Hypothalamus (tissue), 51 donors: ENCODE data around the gene OTOP1.
"Not testable (repeated sequence)": the region's sequence is repeated elsewhere in the genome, so short reads cannot be mapped to it uniquely, and the experiment has no call there.

Experiments
- DNase-seq, 51 donors: peaks; one replicate each; lab custom pipeline; 2025; lab: John Stamatoyannopoulos, UW

OTOP1 gene

GRCh38 chr4:4226606-4227438, at the start of gene OTOP1:
Gene OTOP1, minus strand, starts transcription at chr4:4226929. Its CDS starts 65 bp downstream, at chr4:4226864.
- no peak for DNase-seq

GRCh38 chr4:4274226-4274625, 47.5 kb upstream of the OTOP1 start:
- no peak for DNase-seq

GRCh38 chr4:4271912-4272311, 45.2 kb upstream of the OTOP1 start:
- no peak for DNase-seq

DNA sequence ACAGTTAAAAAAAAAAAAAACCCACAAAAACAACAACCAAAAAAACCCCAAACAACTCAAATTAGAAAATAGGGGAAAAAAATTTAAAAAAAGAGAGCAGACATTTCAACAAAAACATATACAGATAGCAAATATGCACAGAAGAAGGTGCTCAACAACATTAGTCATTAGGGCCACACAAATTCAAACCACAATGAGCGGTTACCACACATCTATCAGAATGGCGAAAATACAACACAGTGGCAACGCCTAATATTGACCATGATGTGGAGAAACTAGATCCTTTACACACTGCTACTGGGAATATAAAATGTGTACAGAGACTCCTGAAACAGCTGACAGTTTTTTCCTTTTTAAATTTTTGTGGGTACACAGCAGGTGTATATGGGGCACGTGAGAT, 43.8 kb upstream of the OTOP1 start:
- DNase-seq = no peak

DNA sequence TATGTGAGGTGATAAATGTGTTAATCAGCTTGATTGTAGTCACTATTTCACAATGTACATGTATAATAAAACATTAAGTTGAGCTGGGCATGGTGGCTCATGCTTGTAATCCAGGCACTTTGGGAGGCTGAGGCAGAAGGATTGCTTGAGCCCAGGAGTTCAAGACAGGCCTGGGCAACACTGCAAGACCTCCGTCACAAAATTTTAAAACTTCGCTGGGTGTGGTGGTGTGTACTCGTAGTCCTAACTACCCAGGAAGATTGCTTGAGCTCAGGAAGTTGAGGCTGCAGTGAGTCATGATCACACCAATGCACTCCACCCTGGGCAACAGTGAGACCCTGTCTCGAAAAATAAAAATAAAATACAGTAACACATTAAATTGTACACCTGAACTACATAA, 43.1 kb upstream of the OTOP1 start:
- DNase-seq = no peak

DNA sequence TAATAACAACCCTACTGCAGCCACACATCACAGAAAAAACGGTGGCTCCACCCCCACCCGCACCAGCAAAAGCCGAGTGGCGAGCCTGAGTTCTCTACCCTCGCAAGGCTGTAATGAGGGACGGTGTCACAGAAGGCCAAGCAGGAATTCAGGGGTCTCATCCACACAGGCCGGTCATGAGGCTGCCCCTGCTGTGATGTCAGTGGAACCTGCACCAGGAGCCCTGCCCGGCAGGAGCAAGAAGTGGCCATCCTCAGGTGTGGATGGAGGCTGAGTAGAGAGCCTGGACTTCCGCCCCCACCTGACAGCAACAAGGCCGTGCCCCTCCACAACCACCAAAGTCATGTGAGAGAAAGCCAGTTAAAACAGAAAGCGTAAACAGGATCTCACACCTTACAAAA, 42.6 kb upstream of the OTOP1 start:
- DNase-seq = no peak

DNA sequence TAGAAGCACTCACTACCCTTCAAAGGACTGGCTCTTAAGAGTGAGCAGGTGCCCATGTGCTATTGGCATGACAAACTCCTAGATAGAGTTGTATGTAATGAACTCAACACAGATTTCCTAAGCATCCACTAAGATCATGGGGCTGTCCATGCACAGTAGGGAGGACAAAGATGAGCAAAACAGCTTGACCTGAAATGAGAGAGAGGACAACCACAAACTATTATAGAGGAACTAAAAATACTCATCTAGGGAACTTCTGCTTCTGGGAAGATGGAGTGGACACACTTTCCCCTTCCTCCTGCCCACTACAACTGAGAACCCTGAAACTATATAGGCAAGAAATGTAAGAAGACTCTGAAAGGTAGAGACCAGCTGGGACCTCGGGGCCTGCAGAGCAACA, 42.0 kb upstream of the OTOP1 start:
- no peak for DNase-seq

DNA sequence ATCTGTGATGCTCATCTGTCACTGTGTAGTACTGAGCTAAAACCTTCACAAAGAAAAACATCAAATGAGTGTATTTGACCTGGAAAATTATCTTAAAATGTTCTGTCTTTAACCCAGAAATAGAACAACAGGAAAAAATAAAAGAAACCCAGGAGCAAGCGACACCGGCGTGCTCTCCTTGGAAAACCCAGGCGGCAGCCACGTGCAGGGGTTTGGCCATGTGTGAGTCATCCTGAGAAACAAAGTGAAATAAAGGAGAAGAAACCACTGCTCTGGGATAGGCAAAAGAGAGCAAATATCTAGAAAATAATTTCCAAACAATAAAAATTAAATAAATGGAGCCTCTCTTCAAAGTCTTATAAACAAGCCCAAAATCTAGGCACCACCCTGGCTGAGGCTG, 41.3 kb upstream of the OTOP1 start:
- DNase-seq = no peak

- DNase-seq = no peak
Observed at GRCh38 chr4:4260185-4260751, 33.5 kb upstream of the OTOP1 start.

DNA sequence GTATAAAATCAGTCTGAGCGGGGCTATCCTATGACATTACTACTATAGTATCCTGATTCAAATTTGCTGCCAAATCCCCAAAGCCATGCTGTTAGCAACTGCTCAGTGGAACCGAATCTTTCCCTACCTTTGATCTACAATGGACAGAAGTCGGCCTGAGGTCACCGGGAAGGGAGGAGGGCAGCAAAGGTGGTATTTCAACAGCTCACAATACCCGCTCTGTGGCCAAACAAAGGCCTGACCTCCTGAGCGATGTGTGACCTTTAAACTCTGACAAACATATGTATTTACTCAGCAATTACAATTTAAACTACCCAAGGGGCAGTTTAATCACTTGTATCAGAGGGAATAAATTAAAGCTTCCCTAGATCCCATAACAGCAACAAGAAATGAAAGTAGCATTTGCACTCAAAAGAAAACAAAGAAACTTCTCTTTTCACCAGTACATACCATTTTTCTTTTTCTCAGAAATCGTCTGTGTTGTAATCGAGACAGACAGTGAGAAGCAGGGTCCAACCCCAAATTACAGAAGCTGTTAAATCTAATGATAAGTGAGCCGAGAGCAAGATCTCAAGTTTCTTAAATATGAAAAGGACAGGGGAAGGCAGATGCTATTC, 32.9 kb upstream of the OTOP1 start:
- DNase-seq = no peak

DNA sequence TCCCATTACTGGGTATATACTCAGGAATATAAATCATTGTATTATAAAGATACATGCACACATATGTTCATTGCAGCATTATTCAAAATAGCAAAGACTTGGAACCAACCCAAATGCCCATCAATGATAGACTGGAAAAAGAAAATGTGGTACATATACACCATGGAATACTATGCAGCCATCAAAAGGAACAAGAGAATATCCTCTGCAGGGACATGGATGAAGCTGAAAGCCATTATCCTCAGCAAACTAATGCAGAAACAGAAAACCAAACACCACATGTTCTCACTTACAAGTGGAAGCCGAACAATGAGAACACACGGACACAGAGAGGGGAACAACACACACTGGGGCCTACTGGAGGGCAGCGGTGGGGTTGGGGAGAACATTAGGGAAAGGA, 31.0 kb upstream of the OTOP1 start:
- DNase-seq = not testable (repeated sequence)

GRCh38 chr4:4256799-4257198, 30.1 kb upstream of the OTOP1 start:
- DNase-seq = no peak

- peak in 40 of 51 donors; percentile 5 to 84 (median 56) for DNase-seq
Observed at GRCh38 chr4:4254666-4255065, 27.9 kb upstream of the OTOP1 start.

DNA sequence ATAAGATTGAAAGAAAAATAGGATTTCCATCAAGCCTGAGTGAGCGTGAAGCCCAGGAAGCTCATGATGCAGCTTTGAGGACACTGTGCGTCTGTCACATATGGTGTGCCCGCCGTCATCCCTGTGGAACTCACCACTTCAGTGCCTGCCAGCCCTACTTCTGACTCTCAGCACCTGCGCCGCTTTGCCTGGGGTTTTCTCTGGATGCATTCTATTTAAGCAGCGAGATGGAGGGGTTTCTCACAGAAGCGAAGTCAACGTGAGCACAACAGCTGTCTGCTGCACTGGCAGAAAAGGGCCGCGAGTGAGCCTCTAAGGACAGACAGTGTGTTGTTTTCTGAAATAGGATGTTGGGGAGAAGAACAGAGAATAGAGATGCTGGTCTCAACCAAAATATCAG, 27.5 kb upstream of the OTOP1 start:
- DNase-seq = peak in 4 of 51 donors; percentile 15 to 53 (median 20)

- DNase-seq = no peak
Observed at GRCh38 chr4:4249866-4250265, 23.1 kb upstream of the OTOP1 start.

DNA sequence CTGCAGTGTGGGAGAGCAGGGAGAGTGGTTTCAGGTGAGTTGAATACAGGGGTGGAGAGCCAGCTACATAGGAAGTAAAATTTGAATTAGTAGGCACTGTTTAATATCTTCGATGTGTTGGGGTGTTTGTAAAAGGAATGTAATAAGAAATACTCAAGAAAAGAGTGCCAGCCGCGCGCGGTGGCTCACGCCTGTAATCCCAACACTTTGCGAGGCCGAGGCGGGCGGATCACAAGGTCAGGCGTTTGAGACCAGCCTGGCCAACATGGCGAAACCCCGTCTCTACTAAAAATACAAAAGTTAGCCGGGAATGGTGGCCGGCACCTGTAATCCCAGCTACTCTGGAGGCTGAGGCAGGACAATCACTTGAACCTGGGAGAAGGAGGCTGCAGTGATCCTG, 22.6 kb upstream of the OTOP1 start:
- DNase-seq = not testable (repeated sequence)

DNA sequence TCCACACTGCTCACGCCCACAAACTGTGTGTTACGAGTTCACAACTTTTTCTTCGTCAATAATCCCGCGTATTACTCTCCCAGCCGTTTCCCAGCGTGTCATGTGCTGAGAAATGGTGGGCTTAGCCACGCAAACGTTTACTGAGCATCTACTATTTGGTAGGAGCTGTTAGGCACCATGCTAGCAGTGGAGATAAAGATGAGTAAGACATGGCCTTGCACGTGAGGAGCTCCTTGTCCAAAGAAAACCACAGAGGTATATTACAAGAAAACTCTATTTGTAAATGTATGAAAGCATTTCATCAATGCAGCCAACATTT, 22.1 kb upstream of the OTOP1 start:
- DNase-seq = no peak

DNA sequence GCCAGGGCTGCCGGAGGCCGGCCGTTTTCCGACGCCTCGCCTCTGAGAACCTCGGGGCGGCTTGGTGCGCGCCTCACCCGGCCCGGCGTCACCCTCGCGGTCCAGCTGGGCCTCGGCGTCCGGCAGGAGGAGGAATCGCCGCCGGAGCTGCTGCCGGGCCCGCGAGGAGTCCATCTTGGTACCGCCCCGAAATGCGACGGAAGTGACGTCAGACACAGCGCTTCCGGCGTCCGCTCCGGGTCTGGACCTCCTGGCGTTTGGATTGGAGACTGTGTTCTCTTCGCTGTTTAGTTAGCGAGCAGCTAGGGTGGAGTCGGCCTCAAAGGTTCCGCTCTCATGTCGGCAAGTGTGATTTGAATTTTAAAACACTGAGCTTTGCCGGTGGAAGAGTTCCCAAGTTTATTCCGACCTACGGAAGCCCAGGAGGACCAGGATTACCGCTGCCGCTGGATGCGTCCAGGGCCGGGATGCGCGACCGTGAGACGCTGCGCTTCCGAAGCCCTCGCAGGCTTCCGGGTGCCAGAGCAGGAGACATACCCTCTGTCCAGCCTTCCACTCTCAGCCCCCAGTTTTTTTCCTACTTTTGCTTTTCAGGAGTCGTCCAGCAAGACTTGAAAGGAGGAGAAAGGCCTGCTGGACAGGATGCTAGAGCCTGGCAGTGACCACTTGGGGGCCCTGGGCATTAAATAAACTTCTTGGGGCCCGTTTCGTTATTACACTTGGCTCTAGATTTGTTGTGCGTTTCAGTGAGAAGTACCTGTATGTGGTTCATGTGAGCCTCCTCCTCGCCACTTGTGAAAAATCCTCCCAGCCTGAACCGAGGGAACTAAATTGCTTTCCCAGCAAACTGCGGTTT, 21.5 kb upstream of the OTOP1 start, which contains the start of gene TMEM128:
Gene TMEM128, minus strand, starts transcription at position 195 of the 856 bp plus-strand sequence. Its CDS starts 21 bp downstream, at position 174.
- peak; percentile 69 to 97 (median 89) for DNase-seq

- no peak for DNase-seq
Observed at GRCh38 chr4:4247696-4248028, 20.9 kb upstream of the OTOP1 start.

DNA sequence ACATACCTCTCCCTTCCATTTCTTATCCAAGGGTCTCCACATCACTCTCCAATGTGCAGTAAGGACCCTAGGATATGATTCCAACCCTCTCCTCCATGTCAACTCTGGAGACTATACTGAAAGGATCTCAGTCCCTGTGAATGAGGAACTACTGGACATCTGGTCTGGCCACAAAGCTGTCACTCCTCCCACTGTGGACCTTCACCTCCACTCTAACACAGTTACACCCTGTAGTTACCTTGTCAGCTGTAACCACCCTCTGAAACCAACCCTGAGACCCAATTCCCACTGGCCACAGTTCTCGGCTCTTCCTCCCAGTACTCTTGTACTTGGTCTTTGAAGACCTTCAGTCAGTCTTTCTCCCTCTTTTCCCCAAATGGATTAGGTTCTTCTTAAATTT, 18.4 kb upstream of the OTOP1 start:
- no peak for DNase-seq

- DNase-seq = not testable (repeated sequence)
Observed at GRCh38 chr4:4239551-4239950, 12.8 kb upstream of the OTOP1 start.
